Coronary artery (tissue), 2 donors: ENCODE results near the gene LRRTM4.

Experiments
- DNase-seq: peaks from one replicate; pipeline ENCODE4 v3.0.0-alpha.2; 2017; ENCODE audit warnings: low spot score
- H3K27ac ChIP-seq, 2 donors: fragments of 200-600 bp; sonication (generic); one replicate each; pipeline ENCODE4 v1.5.1; 2016 to 2019
- H3K4me3 ChIP-seq: fragments of 200-600 bp; sonication (generic); 2 replicates; pipeline ENCODE4 v1.5.1; 2016; ENCODE audit warnings: mild to moderate bottlenecking, moderate library complexity
- CTCF ChIP-seq: fragments of 200-600 bp; sonication (generic); IDR thresholded peaks from one replicate; pipeline ENCODE4 v1.5.1; 2019; ENCODE audit warnings: antibody characterized with exemption

Gene LRRTM4

GRCh38 chr2:77397763-77398162 lies 124.4 kb downstream of the LRRTM4 start:
- no peak overlapping the region for H3K27ac ChIP-seq
- TF ChIP-seq CTCF: no peak
- H3K4me3 ChIP-seq: no peak overlapping the region
- DNase-seq: no peak

GRCh38 chr2:77395011-77395410 lies 127.2 kb downstream of the LRRTM4 start:
- Histone ChIP-seq H3K27ac (no peak overlapping the region), H3K4me3 (no peak overlapping the region)
- TF ChIP-seq CTCF: no peak
- DNase-seq: no peak

- no peak for DNase-seq
- TF ChIP-seq CTCF: no peak
- no peak overlapping the region for H3K4me3 ChIP-seq
- H3K27ac ChIP-seq: no peak overlapping the region
Observed at GRCh38 chr2:77391119-77391518, 131.1 kb downstream of the LRRTM4 start.

GRCh38 chr2:77387324-77387723 lies 134.9 kb downstream of the LRRTM4 start:
- no peak overlapping the region for H3K27ac ChIP-seq
- DNase-seq: no peak
- no peak overlapping the region for H3K4me3 ChIP-seq
- TF ChIP-seq CTCF: no peak

GRCh38 chr2:77372636-77373035 lies 149.5 kb downstream of the LRRTM4 start:
- Histone ChIP-seq H3K27ac (no peak overlapping the region), H3K4me3 (no peak overlapping the region)
- DNase-seq: no peak
- TF ChIP-seq CTCF: no peak

GRCh38 chr2:77370511-77370910 lies 151.7 kb downstream of the LRRTM4 start:
- DNase-seq: no peak
- no peak for TF ChIP-seq CTCF
- Histone ChIP-seq H3K4me3 (no peak overlapping the region), H3K27ac (no peak overlapping the region)

- Histone ChIP-seq H3K4me3 (no peak overlapping the region), H3K27ac (no peak overlapping the region)
- TF ChIP-seq CTCF: no peak
- no peak for DNase-seq
Observed at GRCh38 chr2:77363277-77363676, 158.9 kb downstream of the LRRTM4 start.
